Measurements from ENCODE around the gene TMPRSS2.

Gene TMPRSS2

GRCh38 chr21:41507521-41508414 lies at the start of gene TMPRSS2:
Gene TMPRSS2 (minus strand): TSS chr21:41508158. CDS start chr21:41498133, 10,025 bp downstream.
- Mint-ChIP-seq H3K4me3 (peak within 1 kb of the TSS in 1 of 2 donors; percentile 9), H3K4me1 (peaks cover 15% of the 10 kb centered on the region), H3K27me3 (peaks cover 73% of the 10 kb centered on the region), H3K27ac (no peak within 1 kb of the TSS), H3K9me3 (no peaks in the 10 kb centered on the region)
- DNase-seq, result no peak
- peak; percentile 28 for ATAC-seq

GRCh38 chr21:41555057-41555456 lies 47.1 kb upstream of the TMPRSS2 start:
- Mint-ChIP-seq H3K9me3 (no peaks in the 10 kb centered on the region), H3K27ac (no peak overlapping the region), H3K27me3 (peaks cover 10% of the 10 kb centered on the region), H3K4me3 (no peak overlapping the region), H3K4me1 (no peaks in the 10 kb centered on the region)
- ATAC-seq (no peak), DNase-seq (no peak)

- Mint-ChIP-seq H3K27me3 (peaks cover 17% of the 10 kb centered on the region), H3K4me1 (no peaks in the 10 kb centered on the region), H3K27ac (no peak overlapping the region), H3K4me3 (no peak overlapping the region), H3K9me3 (no peaks in the 10 kb centered on the region)
- ATAC-seq (no peak), DNase-seq (no peak)
Measured at GRCh38 chr21:41552254-41552653, 44.3 kb upstream of the TMPRSS2 start.

- no peaks in the 10 kb centered on the region for H3K4me1 Mint-ChIP-seq
- H3K4me3 Mint-ChIP-seq, result no peak overlapping the region
- no peak for ATAC-seq
- H3K27ac Mint-ChIP-seq, result peak overlapping the region in 1 of 2 donors; percentile 37
- DNase-seq, result no peak
- no peaks in the 10 kb centered on the region for H3K9me3 Mint-ChIP-seq
- peaks cover 17% of the 10 kb centered on the region for H3K27me3 Mint-ChIP-seq
Measured at GRCh38 chr21:41548781-41549180, 40.8 kb upstream of the TMPRSS2 start.

- no peak overlapping the region for H3K4me3 Mint-ChIP-seq
- H3K4me1 Mint-ChIP-seq, result no peaks in the 10 kb centered on the region
- no peaks in the 10 kb centered on the region for H3K9me3 Mint-ChIP-seq
- no peak for ATAC-seq
- no peak overlapping the region for H3K27ac Mint-ChIP-seq
- H3K27me3 Mint-ChIP-seq, result peaks cover 27% of the 10 kb centered on the region
- no peak for DNase-seq
Measured at GRCh38 chr21:41547111-41547510, 39.2 kb upstream of the TMPRSS2 start.

- no peak overlapping the region for H3K4me3 Mint-ChIP-seq
- H3K27me3 Mint-ChIP-seq, result peaks cover 35% of the 10 kb centered on the region
- peak overlapping the region in 1 of 2 donors; percentile 94 for H3K27ac Mint-ChIP-seq
- H3K4me1 Mint-ChIP-seq, result no peaks in the 10 kb centered on the region
- no peaks in the 10 kb centered on the region for H3K9me3 Mint-ChIP-seq
- DNase-seq, result no peak
- ATAC-seq, result no peak
Measured at GRCh38 chr21:41545500-41546359, 37.8 kb upstream of the TMPRSS2 start.

GRCh38 chr21:41542727-41543126 lies 34.8 kb upstream of the TMPRSS2 start:
- DNase-seq (no peak), ATAC-seq (no peak)
- no peaks in the 10 kb centered on the region for H3K9me3 Mint-ChIP-seq
- H3K4me1 Mint-ChIP-seq, result no peaks in the 10 kb centered on the region
- H3K4me3 Mint-ChIP-seq, result no peak overlapping the region
- H3K27ac Mint-ChIP-seq, result no peak overlapping the region
- H3K27me3 Mint-ChIP-seq, result peaks cover 35% of the 10 kb centered on the region

- H3K4me1 Mint-ChIP-seq, result no peaks in the 10 kb centered on the region
- no peak overlapping the region for H3K27ac Mint-ChIP-seq
- DNase-seq (no peak), ATAC-seq (no peak)
- no peaks in the 10 kb centered on the region for H3K9me3 Mint-ChIP-seq
- H3K4me3 Mint-ChIP-seq, result no peak overlapping the region
- H3K27me3 Mint-ChIP-seq, result peaks cover 28% of the 10 kb centered on the region
Measured at GRCh38 chr21:41537356-41537755, 29.4 kb upstream of the TMPRSS2 start.

- ATAC-seq (no peak), DNase-seq (no peak)
- Mint-ChIP-seq H3K4me1 (no peaks in the 10 kb centered on the region), H3K27me3 (peaks cover 28% of the 10 kb centered on the region), H3K27ac (no peak overlapping the region), H3K9me3 (no peaks in the 10 kb centered on the region), H3K4me3 (no peak overlapping the region)
Measured at GRCh38 chr21:41536827-41537103, 28.8 kb upstream of the TMPRSS2 start.

GRCh38 chr21:41536076-41536826 lies 28.3 kb upstream of the TMPRSS2 start:
- ATAC-seq, result no peak
- Mint-ChIP-seq H3K4me3 (no peak overlapping the region), H3K9me3 (no peaks in the 10 kb centered on the region), H3K27ac (no peak overlapping the region), H3K4me1 (no peaks in the 10 kb centered on the region), H3K27me3 (peaks cover 23% of the 10 kb centered on the region)
- DNase-seq, result no peak

- Mint-ChIP-seq H3K27ac (no peak overlapping the region), H3K27me3 (peaks cover 23% of the 10 kb centered on the region), H3K4me3 (no peak overlapping the region)
Measured at GRCh38 chr21:41530366-41530765, 22.4 kb upstream of the TMPRSS2 start.

GRCh38 chr21:41529769-41530168 lies 21.8 kb upstream of the TMPRSS2 start:
- no peaks in the 10 kb centered on the region for H3K4me1 Mint-ChIP-seq
- H3K27me3 Mint-ChIP-seq, result peaks cover 23% of the 10 kb centered on the region
- no peak overlapping the region for H3K4me3 Mint-ChIP-seq
- no peak overlapping the region for H3K27ac Mint-ChIP-seq
- ATAC-seq (no peak), DNase-seq (no peak)
- no peaks in the 10 kb centered on the region for H3K9me3 Mint-ChIP-seq

More at GRCh38 chr21:41530366-41530765, 22.4 kb upstream of the TMPRSS2 start:
- no peak for DNase-seq
- ATAC-seq, result no peak
- Mint-ChIP-seq H3K9me3 (no peaks in the 10 kb centered on the region), H3K4me1 (no peaks in the 10 kb centered on the region)

GRCh38 chr21:41526478-41527087 lies 18.6 kb upstream of the TMPRSS2 start:
- no peaks in the 10 kb centered on the region for H3K9me3 Mint-ChIP-seq
- H3K4me1 Mint-ChIP-seq, result no peaks in the 10 kb centered on the region
- H3K27me3 Mint-ChIP-seq, result peaks cover 23% of the 10 kb centered on the region
- no peak overlapping the region for H3K27ac Mint-ChIP-seq
- DNase-seq (no peak), ATAC-seq (no peak)
- no peak overlapping the region for H3K4me3 Mint-ChIP-seq

- Mint-ChIP-seq H3K4me1 (peaks cover 7% of the 10 kb centered on the region), H3K27me3 (peaks cover 11% of the 10 kb centered on the region), H3K27ac (no peak overlapping the region), H3K4me3 (no peak overlapping the region), H3K9me3 (no peaks in the 10 kb centered on the region)
- DNase-seq, result no peak
- ATAC-seq, result no peak
Measured at GRCh38 chr21:41523175-41523574, 15.2 kb upstream of the TMPRSS2 start.

GRCh38 chr21:41521489-41522027 lies 13.6 kb upstream of the TMPRSS2 start:
- no peak overlapping the region for H3K4me3 Mint-ChIP-seq
- no peak for ATAC-seq

More at GRCh38 chr21:41521489-41522027, 13.6 kb upstream of the TMPRSS2 start:
- Mint-ChIP-seq H3K9me3 (no peaks in the 10 kb centered on the region), H3K27ac (no peak overlapping the region), H3K4me1 (peaks cover 7% of the 10 kb centered on the region), H3K27me3 (peaks cover 8% of the 10 kb centered on the region)
- no peak for DNase-seq
